HG02588 (cell line): ENCODE results near the gene PARP9.
A peak's percentile ranks its signal among the peaks of the same experiment; 100 is the strongest.

ENCODE experiments used
- ATAC-seq: cut with Tn5 transposase; IDR thresholded peaks from one replicate; pipeline ENCODE4 v1.9.1; 2021; ENCODE audit warnings: mild to moderate bottlenecking, moderate library complexity; ENCODE audit not compliant: unreplicated experiment

The PARP9 gene

DNA sequence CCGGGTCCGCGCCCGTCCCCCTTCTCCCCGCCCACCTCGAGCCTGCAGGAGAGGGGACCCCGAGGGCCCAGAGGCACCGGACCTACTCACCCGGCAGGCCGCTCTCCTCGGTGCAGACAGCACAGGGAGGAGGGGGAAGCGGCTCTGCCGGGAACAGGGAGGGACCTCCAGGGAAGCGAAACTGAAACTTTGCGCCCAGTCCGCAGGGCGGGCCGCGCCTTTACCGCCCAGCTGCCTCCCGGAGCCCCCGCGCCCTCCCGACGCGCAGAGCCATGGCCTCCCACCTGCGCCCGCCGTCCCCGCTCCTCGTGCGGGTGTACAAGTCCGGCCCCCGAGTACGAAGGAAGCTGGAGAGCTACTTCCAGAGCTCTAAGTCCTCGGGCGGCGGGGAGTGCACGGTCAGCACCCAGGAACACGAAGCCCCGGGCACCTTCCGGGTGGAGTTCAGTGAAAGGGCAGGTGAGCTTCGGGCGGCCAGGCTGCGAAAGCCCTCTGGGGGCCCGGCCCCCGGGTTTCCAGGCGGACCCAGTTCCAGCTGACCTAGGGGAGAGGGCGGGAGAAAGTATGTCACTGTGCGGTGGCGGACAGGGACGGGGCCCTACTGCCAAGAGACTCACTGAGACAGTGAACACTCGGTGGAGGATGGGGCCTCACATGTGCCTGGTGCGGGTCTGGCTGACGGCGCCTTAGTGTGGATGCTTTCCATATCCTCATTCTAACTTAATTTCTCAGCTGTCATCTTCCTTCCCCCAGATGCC lies at the start of gene PARP9, which contains the start of gene DTX3L:
PARP9 (minus strand) TSS at position 146 of the 758 bp plus-strand sequence. CDS start 4,680 bp downstream, outside the sequence.
DTX3L (plus strand) TSS at position 184 of the 758 bp plus-strand sequence; CDS start at position 273, 89 bp downstream.
- ATAC-seq = peak; percentile 66

DNA sequence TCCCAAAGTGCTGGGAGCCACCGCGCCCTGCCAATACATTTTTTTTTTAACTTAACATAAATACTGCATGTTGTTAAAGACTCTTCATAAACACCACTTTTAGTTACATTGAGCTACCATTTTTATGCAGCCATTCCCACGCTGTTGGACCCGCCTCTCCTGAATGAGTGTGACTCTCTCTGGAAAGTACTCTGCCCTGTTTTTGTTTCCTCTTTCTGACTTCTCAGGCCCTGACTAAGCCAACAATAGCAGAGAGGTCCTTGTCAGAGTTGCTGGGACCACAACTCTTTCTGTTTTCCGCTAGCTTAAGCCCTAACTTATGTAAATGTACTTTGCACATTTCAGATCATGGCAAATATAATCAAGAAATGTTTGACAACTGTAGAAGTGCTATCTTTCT lies 48.6 kb upstream of the PARP9 start:
- ATAC-seq = no peak

DNA sequence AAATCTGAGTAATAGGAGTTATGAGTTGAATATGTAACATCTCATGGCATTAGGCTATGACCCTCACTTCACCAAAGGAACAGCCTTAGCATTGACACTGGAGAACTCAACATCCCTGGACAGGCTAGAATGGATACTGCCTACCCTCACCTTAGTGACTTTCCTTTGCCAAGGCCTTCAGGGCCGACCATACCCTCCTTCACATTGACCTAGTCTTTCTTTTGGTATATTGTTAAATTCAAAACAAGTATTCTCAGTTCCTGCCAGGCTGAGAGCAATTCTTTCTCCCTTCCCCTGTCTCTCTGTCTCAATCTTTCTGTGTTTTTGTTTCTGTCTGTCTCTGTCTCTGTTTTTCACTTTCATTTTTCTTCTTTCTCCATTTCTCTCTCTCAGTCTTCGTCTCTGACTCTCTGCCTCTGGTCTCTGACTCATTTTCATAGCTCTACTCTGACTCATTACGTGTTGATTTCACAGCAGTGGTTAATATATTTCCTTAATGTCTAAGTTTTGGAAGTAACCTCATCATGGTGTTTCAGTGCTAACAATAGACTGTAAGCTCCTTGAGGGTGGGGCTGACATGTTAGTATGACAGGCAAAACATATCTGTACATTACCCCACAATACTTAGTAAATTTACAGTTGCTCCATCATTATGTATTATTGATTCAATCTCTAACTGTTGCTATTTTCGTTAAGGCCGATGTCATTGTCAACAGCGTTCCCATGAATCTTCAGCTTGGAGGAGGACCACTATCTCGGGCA lies 45.9 kb upstream of the PARP9 start:
- peak; percentile 92 for ATAC-seq

DNA sequence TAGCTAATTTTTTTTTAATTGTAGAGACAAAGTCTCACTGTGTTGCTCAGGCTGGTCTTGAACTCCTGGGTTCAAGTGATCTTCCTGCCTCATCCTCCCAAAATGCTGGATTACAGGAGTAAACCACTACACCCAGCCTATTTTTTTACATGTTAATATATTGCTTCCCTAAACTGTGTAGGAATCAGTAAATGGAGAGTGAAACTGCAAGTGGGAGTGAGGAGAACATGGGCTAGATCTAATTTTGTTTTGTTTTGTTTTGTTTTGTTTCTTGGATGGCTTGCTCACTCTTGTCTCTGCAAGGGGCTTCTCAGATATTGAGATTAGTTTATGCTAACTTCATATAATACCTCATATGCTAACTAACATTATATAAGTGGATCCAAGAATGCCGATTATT lies 44.8 kb upstream of the PARP9 start:
- ATAC-seq = no peak

DNA sequence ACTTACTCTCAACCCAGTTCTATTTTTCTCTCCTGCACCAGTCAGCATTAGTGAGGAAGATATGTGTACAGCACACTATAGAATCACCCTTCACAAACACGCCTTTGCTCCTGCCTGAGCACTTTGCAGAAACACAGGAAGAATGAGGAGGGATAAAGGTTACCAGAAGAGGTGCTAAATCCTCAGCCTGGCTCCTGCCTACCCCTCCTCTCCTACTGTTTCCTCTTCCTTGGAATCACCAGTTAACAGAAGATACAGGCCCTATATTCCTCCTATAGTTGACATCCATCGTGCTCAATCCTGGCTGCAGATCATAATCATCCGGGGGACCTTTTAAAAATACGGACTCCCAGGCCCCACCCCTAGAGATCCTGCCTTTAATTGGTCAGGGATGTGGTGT lies 42.2 kb upstream of the PARP9 start:
- ATAC-seq = no peak

DNA sequence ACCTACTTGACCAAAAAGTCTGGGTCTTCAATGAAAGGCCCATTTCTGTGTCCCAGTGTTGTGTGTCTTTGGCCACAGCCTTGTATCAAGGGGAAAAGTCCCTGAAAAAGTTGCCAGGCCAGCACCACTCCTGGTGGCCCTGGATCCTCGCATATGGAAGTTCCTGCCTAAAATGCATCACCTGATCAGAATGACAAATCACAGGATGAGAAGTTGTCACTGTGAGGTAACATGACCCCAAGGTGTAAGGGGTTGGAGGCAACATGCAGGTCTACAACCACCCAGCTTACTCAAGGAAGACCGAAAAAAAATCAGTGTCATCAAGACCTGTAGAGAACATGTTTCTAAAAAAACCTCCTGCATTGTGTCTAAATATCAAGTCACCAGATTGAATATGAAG lies 39.0 kb upstream of the PARP9 start:
- no peak for ATAC-seq

DNA sequence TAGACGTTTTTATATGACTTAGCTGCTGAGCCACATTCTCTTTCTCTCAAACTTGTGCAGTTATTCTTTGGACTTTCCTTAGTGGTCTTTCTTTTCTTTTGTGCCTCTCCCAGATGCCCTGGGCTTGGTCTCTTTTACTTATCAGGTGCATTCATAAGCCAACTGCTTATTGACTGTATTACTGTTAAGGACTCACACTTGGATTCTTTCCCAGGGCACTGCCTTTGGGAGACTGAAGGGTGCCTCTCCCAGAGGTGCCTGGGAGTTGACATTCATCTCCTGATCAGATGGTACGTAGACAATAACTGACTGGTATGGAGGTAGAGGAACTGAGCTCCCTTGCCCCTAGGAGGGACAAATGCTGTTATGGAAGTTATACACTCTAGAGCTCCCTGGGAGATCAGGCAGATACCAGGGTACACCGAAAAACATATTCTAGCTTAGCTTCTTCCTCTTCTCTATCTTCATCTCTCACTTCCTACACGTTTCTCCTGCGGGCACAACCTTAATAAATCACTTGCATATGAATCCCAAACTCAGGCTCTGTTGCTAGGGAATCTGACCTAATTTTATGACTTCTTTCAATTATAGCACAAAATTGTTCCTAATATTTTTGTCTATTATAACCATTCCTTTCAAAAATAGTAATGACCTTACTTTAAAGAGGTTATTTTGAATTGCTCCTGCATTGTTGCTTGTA lies 38.1 kb upstream of the PARP9 start:
- ATAC-seq = no peak

DNA sequence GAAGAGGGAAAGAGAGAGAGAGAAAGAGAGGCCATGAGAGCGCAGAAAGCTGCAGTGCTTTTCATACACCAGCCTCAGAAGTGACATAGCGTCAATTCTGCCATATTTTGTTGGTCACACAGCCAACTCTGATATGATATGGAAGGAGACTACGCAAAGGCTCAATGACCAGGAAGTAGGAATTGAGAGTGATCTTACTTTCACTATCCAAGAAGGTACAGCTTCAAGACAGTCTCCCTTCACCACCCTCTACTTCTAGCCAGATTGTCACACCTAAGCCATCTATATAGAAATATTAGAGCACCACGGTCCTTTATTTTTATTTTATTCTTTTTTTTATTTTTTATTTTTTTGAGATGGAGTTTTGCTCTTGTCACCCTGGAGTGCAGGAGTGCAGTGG lies 34.5 kb upstream of the PARP9 start:
- ATAC-seq = no peak

DNA sequence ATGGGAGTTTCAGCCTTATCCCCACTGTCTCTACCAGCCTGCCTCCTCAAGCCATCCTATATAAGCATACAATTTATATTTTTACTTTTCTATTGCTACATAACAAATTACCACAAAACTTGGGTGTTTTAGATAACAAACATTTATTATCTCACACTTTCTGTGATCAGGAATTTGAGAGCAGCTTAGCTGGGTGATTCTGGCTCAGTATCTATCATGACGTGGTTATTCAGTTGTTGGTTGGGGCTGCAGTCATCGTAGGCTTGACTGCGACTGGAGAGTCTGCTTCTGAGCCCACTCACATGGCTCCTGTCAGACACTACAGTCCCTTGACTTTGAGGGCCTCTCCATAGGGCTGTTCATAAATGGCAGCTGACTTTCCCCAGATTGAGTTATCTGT lies 34.1 kb upstream of the PARP9 start:
- no peak for ATAC-seq

DNA sequence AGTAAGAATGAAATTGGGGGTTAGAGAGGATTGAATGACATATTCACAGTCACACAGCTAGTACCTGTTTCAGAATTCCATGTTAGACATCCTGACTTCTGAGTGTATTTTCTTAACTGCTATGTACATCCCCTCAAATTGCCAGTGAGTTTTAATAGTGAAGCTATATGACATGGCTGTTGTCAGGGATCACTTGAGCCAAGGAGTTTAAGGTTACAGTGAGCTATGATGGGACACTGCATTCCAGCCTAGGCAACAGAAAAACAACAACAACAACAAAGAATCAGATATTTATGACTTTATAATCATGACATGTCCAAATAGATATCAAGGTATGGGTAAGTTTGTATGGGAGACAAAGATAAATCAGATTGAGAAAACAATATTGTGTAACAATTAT lies 29.9 kb upstream of the PARP9 start:
- ATAC-seq = no peak

DNA sequence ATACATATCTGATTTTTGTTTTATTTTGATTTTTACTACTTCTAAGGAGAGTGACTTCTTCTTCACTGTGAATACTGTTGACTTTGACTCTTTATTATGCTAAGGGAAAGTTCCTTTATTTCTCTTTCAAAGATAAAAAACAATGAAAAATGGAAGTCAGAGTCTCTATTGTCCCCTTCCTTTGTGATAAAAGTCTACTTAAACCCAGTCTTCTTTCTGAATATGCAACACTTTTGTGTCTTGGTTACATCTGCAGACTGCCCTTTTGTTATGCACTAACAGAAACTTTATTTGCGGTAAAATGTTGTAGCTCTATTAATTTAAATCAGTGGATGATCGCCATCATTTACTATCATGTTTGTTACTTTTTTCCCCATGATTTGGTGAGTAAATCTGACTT lies 26.5 kb upstream of the PARP9 start:
- no peak for ATAC-seq

DNA sequence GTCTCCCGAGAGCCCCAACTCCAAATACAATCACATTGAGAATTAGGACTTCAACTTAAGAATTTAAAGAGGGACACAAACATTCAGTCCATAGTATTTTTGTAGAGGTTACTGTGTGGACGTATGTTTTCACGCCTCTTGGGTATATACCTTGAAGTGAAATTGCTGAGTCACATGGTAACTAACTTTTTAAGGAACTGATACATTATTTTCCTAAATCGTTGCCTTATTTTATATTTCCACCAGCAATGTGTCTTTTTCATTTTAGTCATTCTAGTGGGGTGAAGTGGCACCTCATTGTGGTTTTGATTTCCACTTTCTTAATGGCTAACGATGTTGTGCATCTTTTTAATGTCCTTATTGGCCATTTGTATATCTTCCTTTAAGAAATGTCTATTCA lies 25.2 kb upstream of the PARP9 start:
- ATAC-seq = peak; percentile 67

DNA sequence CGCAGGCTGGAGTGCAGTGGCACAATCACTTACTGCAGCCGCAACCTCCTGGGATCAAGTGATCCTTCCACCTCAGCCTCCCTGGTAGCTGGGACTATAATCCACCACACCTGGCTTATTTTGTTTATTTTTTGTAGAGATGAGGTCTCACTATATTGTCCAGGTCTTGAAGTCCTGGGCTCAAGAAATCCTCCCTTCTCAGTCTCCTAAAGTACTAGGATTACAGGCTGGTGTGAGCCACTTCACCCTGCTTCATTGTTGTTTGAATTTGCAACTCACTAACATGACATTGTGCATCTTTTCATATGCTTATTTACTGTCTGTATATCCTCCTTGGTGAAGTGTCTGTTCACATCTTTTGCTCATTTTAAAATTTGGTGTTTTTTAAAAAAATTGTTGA lies 23.5 kb upstream of the PARP9 start:
- no peak for ATAC-seq

DNA sequence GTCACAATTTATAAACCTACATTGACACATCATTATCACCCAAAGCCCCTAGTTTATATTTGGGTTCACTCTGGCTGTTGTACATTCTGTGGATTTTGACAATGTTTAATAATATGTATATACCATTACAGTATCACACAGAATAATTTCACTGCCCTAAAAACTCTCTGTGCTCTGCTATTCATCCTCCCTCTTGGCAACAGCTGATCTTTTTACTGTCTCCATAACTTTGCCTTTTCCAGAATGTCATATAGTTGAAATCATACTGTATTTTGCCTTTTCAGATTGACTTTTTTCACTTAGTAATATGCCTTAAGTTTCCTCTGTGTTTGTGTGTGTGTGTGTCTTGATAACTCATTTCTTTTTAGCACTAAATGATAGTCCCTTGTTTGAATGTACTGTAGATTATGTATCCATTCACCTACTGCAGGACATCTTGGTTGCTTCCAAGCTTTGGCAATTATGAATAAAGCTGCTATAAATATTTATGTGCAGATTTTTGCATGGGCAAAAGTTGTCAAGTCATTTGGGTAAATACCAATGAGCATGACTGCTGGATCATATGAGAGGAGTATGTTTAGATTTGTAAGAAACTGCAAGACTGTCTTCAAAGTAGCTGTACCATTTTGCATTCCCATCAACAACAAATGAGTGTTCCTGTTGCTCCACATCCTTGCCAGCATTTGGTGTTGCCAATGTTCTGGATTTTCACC lies 22.8 kb upstream of the PARP9 start:
- ATAC-seq = no peak

DNA sequence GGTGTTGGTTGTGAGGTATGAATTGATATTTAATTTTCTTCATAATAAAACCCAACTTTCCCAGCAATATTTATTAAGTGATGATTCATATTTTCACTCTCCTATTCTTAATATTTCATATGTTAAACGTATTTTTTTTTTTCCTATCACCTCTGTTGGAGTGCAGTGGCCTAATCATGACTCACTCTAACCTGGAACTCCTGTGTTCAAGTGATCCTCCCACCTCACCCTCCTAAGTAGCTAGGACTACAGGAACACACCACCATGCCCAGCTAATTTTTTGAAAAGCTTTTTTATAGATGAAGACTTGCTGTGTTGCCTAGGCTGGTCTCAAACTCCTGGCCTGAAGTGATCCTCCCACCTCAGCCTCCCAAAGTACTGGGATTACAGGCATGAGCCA lies 22.0 kb upstream of the PARP9 start:
- ATAC-seq = no peak

DNA sequence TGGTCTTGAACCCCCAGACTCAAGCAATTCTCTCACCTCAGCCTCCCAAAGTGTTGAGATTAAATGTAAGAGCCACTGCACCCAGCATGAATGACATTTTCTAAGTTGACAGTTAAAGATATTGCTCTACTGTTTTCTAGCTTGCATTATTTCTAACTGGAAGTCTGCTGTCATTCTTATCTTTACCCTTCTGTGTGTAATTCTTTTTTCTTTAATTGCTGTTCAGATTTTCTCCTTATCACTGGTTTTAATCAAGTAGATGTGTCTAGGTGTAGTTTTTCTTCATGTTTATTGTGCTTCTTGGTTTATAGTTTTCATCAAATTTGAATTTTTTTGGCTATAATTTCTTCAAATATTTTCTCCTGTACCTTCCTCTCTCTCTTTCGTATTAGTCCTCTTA lies 18.3 kb upstream of the PARP9 start:
- no peak for ATAC-seq

DNA sequence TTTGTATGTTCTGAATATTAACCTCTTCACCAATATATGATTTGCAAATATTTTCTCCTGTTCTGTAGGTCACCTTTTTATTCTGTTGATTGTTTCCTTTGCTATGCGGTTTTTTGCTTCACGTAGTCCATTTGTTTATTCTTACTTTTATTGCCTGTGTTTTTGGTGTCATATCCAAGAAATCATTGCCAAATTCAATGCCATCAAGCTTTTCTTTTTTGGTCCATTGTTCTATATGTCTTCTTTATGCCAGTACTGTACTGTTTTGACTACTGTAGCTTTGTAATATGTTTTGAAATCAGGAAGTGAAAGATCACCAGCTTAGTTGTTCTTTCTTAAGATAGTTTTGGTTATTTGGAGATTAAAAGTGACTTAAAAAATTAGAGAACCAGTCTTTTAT lies 17.5 kb upstream of the PARP9 start:
- ATAC-seq = no peak

DNA sequence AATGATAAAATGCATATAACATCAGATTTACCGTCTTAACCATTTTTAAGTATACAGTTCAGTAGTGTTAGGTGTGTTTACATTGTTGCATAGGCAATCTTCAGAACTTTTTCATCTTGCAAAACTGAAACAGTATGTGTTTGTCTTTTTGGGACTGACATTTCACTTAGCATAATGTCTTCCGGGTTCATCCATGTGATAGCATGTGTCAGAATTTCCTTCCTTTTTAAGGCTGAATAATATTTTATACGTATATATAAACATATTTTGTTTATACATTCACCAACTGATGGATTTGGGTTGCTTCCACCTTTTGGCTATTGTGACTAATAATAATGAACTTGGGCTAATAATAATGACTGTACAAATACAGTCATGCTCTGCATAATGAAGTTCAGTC lies 16.4 kb upstream of the PARP9 start:
- no peak for ATAC-seq

DNA sequence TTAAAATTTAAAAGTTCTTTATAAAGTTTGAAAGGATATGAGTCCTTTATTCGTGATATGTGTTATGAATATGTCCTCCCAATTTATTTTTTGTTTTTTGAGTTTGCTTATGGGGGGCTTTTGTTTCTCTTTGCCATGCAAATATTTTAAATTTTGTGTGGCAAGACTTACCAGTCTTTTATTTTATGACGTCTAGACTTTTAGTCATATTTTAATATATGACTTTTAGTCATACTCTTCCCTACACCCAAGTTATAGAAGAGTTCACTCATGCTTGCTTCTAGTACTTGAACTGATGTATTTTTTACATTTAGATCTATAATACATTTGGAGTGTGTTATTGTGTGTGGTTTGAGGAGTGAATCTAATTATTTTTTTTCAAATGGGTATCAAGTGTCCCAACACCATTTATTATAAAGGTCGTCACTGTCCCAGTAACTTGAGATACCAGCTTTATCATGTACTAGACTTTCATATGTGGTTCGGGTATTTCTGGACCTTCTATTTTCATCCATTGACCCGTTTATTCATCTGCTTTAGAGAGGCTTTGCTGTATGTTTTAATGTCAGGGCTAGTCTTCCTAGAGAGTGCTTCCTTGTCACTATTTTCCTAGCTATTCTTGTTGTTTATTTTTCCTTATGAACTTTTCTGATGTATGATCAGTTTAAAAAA lies 14.1 kb upstream of the PARP9 start:
- no peak for ATAC-seq

DNA sequence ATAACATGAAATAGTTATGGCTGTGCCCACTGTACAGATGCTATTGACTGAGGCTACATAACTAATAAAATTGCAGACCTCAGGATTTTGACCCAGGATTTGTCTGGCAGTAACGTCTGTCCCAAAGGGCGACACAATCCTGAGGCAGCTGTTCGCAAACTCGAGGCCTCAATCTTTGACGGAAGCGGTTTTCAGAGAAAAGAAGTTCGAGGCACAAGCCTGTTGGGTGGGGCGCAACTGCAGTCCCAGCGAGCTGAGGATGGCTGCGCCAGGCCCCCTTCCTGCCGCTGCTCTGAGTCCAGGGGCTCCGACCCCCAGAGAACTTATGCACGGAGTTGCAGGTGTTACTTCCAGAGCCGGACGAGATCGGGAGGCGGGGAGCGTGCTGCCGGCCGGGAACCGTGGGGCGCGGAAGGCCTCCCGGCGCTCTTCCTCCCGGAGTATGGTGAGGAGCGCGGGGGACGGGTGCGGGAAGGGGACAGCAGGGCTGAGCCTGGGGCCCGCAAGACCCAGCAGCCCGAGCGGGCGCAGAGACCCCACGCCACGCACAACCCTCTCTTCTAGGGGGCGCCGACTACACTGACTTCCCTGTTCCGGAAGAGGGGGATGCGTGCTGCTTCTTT lies 13.4 kb upstream of the PARP9 start, which contains the start of gene PARP15:
PARP15 (plus strand) TSS at position 242 of the 623 bp plus-strand sequence; CDS start at position 260, 18 bp downstream.
- no peak for ATAC-seq
